GM18867 (cell line): ENCODE results near the gene ABCA6.
"Not testable (repeated sequence)": the region's sequence is repeated elsewhere in the genome, so short reads cannot be mapped to it uniquely, and the experiment has no call there.

Source experiments
- ATAC-seq: cut with Tn5 transposase; IDR thresholded peaks from one replicate; pipeline ENCODE4 v1.9.1; 2021; ENCODE audit warnings: mild to moderate bottlenecking, moderate library complexity; ENCODE audit not compliant: unreplicated experiment

ABCA6 gene, protein sequence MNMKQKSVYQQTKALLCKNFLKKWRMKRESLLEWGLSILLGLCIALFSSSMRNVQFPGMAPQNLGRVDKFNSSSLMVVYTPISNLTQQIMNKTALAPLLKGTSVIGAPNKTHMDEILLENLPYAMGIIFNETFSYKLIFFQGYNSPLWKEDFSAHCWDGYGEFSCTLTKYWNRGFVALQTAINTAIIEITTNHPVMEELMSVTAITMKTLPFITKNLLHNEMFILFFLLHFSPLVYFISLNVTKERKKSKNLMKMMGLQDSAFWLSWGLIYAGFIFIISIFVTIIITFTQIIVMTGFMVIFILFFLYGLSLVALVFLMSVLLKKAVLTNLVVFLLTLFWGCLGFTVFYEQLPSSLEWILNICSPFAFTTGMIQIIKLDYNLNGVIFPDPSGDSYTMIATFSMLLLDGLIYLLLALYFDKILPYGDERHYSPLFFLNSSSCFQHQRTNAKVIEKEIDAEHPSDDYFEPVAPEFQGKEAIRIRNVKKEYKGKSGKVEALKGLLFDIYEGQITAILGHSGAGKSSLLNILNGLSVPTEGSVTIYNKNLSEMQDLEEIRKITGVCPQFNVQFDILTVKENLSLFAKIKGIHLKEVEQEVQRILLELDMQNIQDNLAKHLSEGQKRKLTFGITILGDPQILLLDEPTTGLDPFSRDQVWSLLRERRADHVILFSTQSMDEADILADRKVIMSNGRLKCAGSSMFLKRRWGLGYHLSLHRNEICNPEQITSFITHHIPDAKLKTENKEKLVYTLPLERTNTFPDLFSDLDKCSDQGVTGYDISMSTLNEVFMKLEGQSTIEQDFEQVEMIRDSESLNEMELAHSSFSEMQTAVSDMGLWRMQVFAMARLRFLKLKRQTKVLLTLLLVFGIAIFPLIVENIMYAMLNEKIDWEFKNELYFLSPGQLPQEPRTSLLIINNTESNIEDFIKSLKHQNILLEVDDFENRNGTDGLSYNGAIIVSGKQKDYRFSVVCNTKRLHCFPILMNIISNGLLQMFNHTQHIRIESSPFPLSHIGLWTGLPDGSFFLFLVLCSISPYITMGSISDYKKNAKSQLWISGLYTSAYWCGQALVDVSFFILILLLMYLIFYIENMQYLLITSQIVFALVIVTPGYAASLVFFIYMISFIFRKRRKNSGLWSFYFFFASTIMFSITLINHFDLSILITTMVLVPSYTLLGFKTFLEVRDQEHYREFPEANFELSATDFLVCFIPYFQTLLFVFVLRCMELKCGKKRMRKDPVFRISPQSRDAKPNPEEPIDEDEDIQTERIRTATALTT (N-terminal part only)

GRCh38 chr17:69141431-69142174 is at the start of gene ABCA6:
ABCA6 (minus strand) TSS chr17:69141895; CDS start chr17:69140703, 1,192 bp downstream.
- no peak for ATAC-seq

- ATAC-seq, result no peak
Measured at GRCh38 chr17:69188796-69189195, 47.1 kb upstream of the ABCA6 start.

DNA sequence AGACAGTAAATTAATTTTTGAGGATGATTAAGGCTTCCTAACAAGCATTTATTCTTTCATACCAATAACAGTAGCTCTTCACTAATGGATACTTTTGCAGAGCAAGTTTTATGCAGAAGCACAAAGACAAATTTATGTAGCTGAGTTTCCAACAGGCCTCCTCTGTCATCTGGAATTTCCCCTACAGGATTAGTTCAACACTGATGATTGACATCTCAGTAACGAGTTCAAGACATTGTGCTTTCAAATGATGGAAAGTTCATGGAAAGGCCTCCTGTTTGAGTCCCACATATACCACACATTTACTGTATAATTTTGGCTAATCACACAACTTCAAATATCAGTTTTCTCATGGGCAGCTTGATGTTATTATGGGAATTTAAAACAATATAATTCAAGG is 46.4 kb upstream of the ABCA6 start:
- ATAC-seq, result no peak

DNA sequence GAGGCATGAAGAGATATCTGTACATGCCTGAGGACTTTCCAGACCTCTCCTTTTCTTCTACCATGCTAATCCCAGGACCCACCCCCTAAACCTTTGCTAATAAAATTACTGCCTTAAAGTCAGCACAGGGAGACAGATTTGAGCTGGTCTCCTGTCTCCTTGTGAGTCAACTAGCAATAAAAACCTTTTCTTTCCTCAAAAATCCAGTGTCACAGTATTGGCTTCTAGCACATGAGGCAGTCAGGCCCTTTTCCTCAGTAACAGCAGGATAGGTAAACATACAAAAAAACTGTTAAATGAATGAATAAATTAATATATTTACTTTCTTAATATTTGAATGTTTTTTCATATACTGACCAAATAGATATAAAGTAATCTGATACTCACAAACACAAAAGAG is 45.6 kb upstream of the ABCA6 start:
- no peak for ATAC-seq

- no peak for ATAC-seq
Measured at GRCh38 chr17:69179227-69179952, 37.7 kb upstream of the ABCA6 start.

GRCh38 chr17:69176457-69176795 is 34.7 kb upstream of the ABCA6 start:
- ATAC-seq, result no peak

DNA sequence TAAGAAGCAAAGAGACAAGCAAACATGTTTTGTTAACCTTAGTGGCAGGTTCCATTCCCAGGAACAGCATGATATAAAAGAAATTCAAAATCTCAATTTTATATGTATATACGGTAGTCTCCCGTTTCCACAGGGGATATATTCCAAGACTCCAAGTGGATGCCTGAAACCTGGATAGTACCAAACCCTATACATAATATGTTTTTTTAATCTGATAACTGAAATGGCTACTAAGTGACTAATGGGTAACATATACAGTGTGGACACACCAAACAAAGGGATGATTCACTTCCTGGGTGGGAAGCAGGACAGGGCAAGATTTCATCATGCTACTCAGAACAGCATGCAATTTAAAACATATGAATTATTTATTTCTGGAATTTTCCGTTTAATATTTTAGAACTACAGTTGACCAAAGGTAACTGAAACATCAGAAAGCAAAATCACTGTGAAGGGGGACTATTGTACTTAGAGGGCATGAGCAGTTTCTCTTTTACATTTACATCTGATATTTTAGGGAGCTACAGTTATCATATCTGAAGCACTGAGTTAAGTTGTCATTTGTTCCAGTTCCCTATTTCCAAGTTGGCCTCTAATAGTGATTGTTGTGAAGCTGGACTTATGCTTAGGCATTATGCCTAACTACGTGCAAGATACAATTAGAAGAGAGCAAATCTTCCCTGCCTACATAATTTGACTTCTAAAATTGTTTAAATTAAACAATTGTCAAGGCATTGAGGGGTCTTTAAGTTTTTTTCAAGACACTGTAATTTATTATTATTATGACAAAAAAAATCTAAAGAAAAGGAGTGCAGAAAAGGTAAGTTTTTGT is 34.1 kb upstream of the ABCA6 start:
- ATAC-seq, result no peak

DNA sequence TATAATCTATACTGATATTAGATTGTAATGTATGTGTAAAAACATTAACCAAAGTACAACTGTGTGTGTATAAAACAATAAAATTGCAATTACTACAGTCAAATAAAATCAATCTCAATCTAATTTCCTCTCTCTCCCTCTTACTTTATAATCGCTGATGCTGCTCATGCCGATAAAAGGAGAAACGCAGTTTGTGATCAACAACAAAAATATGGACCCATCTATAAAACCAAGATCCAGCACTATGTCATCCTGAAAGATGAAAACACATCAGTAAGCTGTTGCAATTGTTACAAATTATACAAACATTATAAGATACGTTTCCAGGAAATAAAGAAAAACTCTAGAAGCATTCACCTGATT is 33.5 kb upstream of the ABCA6 start:
- ATAC-seq, result no peak

GRCh38 chr17:69173118-69173517 is 31.4 kb upstream of the ABCA6 start:
- ATAC-seq, result no peak

- ATAC-seq, result no peak
Measured at GRCh38 chr17:69170377-69170776, 28.7 kb upstream of the ABCA6 start.

DNA sequence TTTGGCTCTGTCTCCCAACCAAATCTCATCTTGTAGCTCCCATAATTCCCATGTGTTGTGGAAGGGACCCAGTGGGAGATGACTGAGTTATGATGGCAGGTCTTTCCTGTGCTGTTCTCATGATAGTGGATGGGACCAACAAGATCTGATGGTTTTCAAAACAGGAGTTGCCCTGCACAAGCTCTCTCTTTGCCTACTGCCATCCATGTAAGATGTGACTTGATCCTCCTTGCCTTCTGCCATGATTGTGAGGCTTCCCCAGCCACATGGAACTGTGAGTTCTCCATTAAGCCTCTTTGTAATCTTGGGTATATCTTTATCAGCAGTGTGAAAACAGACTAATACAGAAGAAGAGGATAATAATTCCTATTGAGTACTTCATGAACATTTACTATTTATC is 26.9 kb upstream of the ABCA6 start:
- not testable (repeated sequence) for ATAC-seq

DNA sequence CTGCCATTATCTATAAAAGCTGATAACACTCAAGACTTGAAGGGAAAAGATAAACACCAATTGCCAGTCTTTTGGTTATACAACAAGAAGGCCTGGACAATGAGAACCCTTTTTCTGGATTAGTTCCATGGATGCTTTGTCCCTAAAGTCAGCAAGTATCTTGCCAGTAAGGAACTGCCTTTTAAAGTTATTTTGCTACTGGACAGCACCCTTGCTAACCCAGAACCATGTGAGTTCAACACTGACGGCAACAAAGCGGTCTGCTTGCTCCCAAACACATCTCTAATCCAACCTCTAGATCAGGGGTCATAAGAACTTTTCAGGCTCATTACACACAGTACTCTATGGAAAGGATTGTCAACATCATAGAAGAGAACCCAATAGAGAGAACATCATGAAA is 25.3 kb upstream of the ABCA6 start:
- ATAC-seq, result no peak

- no peak for ATAC-seq
Measured at GRCh38 chr17:69164206-69164605, 22.5 kb upstream of the ABCA6 start.

DNA sequence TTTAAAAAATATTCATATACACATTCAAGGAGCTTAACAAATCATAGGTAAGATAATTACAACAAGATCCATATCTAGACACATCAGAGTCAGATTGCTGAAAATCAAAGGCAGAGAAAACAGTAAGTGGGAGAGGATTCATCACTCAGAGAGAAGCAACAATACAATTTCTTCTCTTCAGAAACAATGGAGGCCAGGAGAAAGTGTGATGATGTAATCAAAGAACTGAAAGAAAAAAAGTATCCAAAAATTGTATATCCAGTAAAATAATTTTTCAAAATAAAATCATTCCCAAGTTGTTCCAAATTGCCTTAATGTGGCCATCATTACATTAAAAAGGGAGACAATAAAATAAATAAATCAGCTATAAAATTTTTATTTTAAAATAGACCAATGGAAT is 17.7 kb upstream of the ABCA6 start:
- no peak for ATAC-seq

GRCh38 chr17:69154267-69154666 is 12.6 kb upstream of the ABCA6 start:
- ATAC-seq, result no peak

- ATAC-seq, result no peak
Measured at GRCh38 chr17:69150333-69150732, 8.6 kb upstream of the ABCA6 start.

DNA sequence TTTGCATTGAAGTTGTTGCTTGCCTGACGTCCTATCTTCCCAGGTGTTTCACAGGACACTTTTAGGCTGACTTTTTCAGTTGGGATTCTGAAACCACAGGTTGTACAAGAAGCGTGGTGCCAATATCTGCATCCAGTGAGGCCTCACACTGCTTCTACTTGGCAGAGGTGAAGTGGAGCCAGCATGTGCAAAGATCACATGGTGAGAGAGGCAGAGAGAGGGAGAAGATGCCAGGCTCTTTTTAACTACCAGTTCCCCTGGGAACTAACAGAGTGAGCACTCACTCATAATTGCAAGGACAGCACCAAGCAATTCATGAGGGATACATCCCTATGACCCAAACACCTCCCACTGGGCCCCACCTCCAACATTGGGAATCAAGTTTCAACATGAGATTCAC is 5.8 kb upstream of the ABCA6 start:
- ATAC-seq, result no peak

DNA sequence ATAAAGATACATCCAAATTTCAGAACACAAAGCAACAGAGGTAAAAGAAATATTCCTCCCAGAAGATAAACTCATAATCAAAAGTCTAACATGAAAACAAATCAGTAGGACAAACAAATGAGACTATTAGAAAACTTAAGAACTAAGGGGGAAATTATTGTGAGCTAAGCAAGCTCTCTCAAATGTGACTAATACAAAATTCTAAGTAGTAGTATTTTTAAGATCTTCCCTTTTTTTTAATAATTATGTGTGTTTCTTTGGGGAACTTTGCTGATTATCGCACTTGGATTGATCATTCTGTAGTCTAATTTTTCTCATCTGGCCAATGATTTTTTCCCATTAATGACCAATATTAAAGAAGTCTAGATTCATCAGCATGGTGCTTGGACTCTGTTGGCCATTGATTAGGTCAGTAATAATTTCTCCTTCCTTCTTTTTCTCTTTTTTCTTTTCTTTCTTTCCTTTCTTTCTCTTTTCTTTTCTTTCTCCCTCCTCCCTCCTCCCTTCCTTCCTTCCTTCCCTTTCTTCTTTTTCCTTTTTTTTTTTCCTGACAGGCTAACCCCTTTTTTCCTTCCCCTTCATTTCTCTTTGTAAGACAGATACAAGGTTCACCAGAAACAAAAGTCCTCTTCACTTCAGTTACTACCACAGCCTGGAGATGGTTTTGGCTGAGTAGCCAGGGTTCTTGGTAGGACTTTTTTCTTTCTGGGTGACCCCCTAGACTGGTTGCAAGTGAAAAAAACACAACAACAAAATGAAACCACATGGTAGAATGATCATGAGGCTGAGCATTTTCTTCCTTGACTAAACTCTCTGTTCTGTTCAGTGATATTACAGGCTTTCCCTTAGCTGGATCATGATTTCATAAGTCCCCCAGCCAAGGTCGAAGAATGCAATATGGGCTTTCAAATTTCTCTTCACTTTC is 2.9 kb upstream of the ABCA6 start:
- no peak for ATAC-seq
